Measurements from ENCODE around the gene MTCL1.

MTCL1 gene

GRCh38 chr18:8854962-8855361 is 149.6 kb downstream of the MTCL1 start:
- in situ Hi-C loops (cut with HindIII; ENCODE audit: low sequenced_read_pairs): no loop called here

DNA sequence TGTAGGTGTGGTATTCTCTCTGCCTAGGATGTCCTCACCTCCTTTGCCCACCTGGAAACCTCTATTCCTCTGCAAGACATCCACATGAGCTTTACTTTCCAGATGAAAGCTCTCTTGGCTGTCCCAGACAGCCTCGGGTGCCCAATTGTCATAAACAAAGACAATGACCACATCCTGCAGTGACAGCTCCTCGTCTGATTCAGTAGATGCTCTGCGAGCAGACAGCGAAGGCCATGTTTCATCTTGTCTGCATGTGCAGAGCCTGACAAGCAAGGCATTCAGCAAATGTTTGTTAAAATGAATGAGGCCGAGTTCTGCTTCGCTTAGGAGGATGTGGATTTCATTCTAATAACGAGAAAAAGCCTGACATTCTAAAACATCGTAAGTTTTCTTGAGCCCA is 150.9 kb downstream of the MTCL1 start:
- in situ Hi-C loops (cut with HindIII; ENCODE audit: low sequenced_read_pairs): no loop called here

GRCh38 chr18:8856769-8857393 is 151.5 kb downstream of the MTCL1 start:
- in situ Hi-C loops (cut with HindIII; ENCODE audit: low sequenced_read_pairs): no loop called here

- in situ Hi-C loops (cut with HindIII; ENCODE audit: low sequenced_read_pairs): no loop called here
These were observed 152.4 kb downstream of the MTCL1 start for GRCh38 chr18:8857806-8858205.

DNA sequence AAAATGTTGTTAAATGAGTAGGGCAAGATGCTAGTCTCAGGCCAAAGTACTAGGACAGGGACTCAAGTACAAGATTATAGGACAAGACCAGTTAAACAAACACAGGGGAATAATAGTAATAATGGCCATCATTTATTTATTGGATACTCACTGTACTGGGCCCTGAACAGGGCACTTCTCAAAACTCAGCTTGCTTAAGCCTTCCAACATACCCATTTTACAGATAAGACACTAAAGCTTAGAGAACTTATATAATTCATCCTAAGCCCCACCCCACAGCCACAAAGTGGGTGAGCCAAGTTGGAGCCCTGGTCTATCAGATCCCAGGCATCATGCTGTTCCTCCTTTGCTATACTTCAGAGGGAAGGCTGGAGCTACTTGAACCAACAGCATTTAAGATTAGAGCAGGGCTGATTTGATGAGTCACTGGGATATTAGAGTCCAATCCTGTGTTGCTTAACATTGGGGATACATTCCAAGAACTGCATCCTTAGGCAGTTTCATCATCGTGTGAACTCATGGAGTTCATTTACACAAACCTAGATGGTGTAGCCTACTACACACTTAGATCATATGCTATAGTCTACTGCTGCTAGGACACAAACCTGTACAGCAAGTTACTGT is 153.6 kb downstream of the MTCL1 start:
- in situ Hi-C loops (cut with HindIII; ENCODE audit: low sequenced_read_pairs): no loop called here

DNA sequence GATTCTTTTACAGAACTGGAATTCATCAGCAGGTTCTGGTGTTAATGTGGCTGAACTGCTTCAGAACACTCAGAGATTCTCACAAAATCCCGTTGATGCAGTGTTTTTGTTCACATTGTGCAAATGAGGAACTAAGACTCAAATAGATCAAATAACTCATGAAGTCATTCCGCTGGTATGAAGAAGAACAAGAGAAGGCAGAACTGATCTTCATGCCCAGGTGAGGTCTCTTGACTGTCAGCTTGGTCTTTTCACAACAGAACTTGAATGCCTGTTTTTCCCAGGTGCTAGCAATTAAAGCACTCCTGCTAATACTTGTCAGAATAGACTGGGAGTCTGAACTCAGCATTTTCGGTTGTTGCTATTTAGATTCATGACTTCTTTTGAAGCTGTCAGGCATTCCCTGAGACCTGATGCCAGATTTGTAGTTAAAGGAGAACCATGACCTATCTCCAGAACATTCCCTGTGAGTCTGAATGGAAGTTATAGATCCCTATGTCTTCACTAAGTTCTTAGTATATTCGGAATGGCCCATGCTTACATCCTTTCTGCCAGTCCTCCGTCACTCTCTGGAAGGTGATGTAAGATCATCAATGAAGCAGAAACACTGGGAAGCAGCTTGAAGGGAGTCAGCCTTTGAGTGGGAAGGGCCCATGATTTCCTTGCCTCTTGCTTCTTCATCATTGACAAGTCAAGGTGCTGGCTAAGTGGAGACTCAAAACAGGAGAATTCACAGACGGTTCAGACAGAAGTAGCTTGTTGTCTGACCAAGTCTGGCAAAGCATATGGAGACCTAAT is 155.7 kb downstream of the MTCL1 start:
- in situ Hi-C loops (cut with HindIII; ENCODE audit: low sequenced_read_pairs): no loop called here

GRCh38 chr18:8863427-8863826 is 158.1 kb downstream of the MTCL1 start:
- in situ Hi-C loops (cut with HindIII; ENCODE audit: low sequenced_read_pairs): no loop called here

DNA sequence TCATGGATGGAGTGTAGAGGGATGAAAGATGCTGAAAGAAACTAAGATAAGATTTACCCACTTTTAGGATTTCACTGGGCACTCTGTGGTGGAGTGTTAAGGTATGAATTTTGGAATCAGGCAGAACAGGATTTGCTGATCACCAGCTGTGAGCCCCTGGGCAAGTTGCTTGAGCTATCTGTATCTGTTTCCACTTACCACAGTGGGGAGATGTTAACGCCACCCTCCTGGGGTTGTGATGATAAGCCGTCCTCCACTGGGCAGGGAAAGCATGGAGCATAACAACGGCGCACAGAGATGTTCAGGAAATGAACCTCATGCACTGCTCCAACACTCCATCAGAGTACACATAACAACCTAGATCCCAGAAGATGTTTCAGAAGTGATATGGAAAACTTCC is 160.6 kb downstream of the MTCL1 start:
- in situ Hi-C loops (cut with HindIII; ENCODE audit: low sequenced_read_pairs): no loop called here

- in situ Hi-C loops (cut with HindIII; ENCODE audit: low sequenced_read_pairs): no loop called here
These were observed 161.3 kb downstream of the MTCL1 start for GRCh38 chr18:8866679-8867078.

GRCh38 chr18:8868276-8868675 is 162.9 kb downstream of the MTCL1 start:
- in situ Hi-C loops (cut with HindIII; ENCODE audit: low sequenced_read_pairs): no loop called here

- in situ Hi-C loops (cut with HindIII; ENCODE audit: low sequenced_read_pairs): no loop called here
These were observed 163.5 kb downstream of the MTCL1 start for GRCh38 chr18:8868779-8869415.

DNA sequence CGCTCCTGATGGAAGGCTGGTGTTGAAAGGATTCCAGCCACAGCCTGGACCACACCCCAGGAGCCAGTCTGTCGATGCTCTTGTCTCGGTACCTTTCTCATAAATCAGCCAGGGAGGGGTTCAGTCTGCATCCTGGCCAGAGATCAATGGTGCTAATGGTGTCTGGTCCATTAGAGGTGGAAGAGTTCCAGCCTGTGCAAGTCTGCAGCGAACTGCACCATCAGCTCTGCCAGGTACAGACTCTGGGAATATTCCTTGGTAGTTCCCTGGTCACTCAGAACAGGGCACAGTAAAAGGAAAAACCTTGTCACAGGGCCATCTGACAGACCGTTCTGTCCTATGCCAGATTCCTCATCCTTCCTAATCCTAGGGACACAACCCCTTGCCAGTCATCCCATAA is 164.3 kb downstream of the MTCL1 start:
- in situ Hi-C loops (cut with HindIII; ENCODE audit: low sequenced_read_pairs): no loop called here

DNA sequence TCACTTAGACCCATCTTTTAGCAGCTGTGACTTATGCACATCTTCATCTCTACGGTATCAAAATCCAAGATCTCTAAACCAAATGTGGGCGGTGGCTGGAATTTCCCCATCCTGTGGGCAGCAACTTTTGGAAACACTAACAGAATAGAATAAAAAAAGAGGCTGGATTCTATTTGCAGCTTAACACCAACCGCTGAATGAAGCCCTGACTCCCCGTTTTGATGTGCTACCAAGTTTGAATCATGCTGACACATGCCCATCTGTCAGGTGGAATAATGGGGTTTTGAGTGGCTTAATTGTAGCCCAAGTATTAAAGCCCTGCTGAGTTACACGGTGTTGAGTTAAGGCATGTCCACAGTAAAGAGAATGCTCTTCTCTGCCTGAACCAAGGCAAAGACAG is 165.2 kb downstream of the MTCL1 start:
- in situ Hi-C loops (cut with HindIII; ENCODE audit: low sequenced_read_pairs): no loop called here

DNA sequence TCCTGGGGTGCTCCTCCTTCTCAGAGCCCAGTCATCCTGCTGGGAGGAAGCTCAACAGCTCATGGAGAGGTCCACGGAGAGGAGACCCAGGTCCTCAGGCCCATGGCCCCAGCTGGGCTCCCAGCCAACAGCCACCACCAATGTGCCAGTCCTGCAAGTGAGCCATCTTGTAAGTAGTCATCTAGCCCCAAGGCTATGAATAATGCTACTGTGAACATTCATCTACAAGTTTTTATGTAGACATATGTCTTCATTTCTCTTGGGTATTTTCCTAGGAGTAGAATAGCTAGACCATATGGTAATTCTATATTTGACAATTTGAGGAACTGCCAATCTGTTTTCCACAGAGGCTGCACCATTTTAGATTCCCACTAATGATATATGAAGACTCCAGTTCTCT is 166.1 kb downstream of the MTCL1 start:
- in situ Hi-C loops (cut with HindIII; ENCODE audit: low sequenced_read_pairs): no loop called here

GRCh38 chr18:8874872-8875271 is 169.5 kb downstream of the MTCL1 start:
- in situ Hi-C loops (cut with HindIII; ENCODE audit: low sequenced_read_pairs): no loop called here

DNA sequence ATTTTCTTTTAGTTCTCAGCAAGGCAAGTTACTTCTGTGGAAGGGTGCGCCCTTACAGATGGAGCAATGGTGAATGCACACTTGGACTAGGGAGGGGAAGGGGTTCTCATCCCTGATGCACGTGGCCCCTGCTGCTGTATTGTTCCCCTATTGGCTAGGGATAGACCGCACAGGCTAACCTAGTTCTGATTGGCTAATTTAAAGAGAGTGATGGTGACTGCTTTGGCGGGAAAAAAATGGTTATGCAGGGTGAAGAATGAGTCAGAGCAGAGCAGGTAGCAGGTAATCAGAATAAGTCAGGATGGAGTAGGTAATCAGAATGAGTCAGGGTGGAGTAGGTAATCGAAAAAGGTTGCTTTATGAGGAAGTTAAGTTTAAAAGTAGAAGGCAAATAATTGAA is 171.5 kb downstream of the MTCL1 start:
- in situ Hi-C loops (cut with HindIII; ENCODE audit: low sequenced_read_pairs): no loop called here

DNA sequence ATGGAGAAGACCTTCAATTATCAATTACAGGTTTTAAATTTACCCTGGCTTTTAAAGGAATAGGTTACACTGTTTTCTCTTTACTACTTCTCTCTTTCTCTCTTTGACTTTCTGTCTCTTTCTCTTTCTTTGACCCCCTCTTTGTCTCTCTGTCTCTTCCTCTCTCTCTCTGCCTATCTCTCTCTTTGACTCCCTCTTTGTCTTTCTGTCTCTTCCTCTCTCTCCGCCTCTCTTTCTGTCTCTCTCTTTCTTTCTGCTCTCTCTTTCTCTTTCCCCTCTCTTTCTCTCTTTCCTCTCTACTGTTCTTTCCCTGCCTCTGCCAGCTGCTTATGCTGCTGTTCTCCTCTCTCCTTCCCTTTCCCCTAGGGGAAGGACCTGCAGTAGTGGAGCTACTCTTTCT is 175.7 kb downstream of the MTCL1 start:
- in situ Hi-C loops (cut with HindIII; ENCODE audit: low sequenced_read_pairs): no loop called here
